ENCODE measurements around the gene MDM4.
"Not testable (repeated sequence)": the region's sequence is repeated elsewhere in the genome, so short reads cannot be mapped to it uniquely, and the experiment has no call there.

MDM4 gene

DNA sequence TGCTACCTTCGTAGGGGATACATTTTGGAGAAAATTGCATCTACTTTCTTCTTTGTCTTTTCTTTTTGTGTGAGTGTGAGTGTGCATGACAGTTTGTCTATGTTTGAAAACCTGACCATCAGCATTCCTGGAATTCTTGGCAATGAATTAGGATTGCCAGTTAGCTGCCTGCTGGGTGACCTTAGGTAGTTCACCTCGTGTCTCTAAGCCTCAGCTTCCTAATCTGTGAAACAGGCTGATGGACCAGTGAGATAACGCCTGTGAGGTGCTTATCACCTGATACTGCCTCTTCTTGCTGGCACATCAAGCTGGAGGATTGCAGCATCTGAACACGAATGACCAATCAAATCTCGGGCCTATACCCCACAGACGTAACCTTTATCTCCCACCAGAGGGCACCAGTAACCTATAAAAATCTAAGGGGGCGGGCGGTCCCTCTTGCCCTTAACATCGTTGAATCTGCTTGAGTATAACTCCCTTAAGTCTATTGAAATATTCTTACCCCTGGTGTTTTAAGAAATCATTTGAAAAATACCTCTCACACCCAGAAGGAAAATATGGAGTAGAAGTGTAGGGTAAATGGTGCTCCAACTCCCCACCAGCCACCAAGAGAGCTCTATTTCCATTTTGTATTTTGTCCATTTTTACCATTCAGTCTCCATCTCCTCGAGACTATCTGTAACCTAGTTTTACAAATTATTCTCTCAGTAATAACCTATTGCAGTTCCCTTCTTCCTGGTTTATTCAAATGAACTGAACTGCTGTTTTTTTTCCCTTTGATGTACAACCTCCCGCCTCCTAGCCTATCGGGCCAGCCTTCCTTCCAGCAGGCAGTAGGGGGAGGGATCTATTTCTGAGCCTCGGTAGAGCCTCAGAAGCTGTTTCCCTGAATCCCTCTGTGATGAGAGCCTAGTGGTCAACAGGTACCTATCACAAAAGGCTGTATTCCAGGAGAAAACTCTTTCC is 49.7 kb downstream of the MDM4 start:
- peak; percentile 80 for DNase-seq (ENCODE audit: extremely low spot score)
- CTCF ChIA-PET: interaction anchor here (0.6 to 7.5 kb wide), 45 partner anchors 9 to 519 kb away, joined by 3 to 141 read pairs (median 4); no protein-coding TSS in a partner anchor
- TF ChIP-seq, protein P1, sequence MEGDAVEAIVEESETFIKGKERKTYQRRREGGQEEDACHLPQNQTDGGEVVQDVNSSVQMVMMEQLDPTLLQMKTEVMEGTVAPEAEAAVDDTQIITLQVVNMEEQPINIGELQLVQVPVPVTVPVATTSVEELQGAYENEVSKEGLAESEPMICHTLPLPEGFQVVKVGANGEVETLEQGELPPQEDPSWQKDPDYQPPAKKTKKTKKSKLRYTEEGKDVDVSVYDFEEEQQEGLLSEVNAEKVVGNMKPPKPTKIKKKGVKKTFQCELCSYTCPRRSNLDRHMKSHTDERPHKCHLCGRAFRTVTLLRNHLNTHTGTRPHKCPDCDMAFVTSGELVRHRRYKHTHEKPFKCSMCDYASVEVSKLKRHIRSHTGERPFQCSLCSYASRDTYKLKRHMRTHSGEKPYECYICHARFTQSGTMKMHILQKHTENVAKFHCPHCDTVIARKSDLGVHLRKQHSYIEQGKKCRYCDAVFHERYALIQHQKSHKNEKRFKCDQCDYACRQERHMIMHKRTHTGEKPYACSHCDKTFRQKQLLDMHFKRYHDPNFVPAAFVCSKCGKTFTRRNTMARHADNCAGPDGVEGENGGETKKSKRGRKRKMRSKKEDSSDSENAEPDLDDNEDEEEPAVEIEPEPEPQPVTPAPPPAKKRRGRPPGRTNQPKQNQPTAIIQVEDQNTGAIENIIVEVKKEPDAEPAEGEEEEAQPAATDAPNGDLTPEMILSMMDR (IDR thresholded peaks at IDR 0.05; ENCODE audit: control extremely low read depth, extremely low read depth, low read depth, missing control alignments): peak; percentile 61
- POLR2A ChIA-PET: no interaction called here

DNA sequence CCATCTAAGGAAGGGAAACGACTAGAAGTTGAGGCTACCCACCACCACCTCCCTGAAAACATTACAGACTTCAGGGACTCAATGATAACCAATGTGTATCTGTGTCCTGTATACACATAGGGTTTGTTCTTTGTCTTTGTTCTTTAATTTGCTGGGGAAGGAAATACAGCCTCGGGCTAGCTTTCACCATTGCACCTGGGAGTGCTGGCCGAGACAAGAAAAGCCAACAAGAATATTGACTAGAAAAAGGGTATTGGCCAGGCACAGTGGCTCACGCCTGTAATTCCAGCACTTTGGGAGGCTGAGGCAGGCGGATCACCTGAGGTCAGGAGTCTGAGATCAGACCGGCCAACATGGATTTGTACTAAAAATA is 50.4 kb downstream of the MDM4 start:
- POLR2A ChIA-PET: no interaction called here
- TF ChIP-seq, protein P1 (IDR thresholded peaks at IDR 0.05; ENCODE audit: control extremely low read depth, extremely low read depth, low read depth, missing control alignments): no peak
- CTCF ChIA-PET: interaction anchor here (0.6 to 7.5 kb wide), 29 partner anchors 8 to 519 kb away, joined by 3 to 141 read pairs (median 4); no protein-coding TSS in a partner anchor
- DNase-seq (ENCODE audit: extremely low spot score): no peak

DNA sequence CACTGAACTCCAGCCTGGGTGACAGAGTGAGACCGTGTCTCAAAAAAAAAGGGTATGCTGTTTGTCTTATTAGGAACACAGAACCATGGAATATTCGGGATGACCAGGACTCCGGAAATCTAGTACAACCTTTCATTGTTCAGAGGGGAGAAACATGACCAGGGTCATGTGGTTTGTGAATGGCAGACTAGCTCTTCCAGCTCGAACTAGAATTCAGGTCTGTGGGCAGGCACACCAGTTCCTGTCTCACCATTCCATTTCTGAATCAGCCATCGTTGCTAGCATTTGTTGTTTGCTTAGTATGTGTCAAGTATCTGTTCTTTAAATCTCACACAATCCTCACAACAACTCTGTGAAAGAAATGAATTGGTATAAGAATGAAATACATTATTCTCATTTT is 50.9 kb downstream of the MDM4 start:
- ChIA-PET CTCF (interaction anchor here (1.3 to 7.5 kb wide), 8 partner anchors 8 to 238 kb away, joined by 3 to 141 read pairs (median 14); no protein-coding TSS in a partner anchor), POLR2A (no interaction called here)
- TF ChIP-seq, protein P1 (IDR thresholded peaks at IDR 0.05; ENCODE audit: control extremely low read depth, extremely low read depth, low read depth, missing control alignments): no peak
- DNase-seq (ENCODE audit: extremely low spot score): no peak

DNA sequence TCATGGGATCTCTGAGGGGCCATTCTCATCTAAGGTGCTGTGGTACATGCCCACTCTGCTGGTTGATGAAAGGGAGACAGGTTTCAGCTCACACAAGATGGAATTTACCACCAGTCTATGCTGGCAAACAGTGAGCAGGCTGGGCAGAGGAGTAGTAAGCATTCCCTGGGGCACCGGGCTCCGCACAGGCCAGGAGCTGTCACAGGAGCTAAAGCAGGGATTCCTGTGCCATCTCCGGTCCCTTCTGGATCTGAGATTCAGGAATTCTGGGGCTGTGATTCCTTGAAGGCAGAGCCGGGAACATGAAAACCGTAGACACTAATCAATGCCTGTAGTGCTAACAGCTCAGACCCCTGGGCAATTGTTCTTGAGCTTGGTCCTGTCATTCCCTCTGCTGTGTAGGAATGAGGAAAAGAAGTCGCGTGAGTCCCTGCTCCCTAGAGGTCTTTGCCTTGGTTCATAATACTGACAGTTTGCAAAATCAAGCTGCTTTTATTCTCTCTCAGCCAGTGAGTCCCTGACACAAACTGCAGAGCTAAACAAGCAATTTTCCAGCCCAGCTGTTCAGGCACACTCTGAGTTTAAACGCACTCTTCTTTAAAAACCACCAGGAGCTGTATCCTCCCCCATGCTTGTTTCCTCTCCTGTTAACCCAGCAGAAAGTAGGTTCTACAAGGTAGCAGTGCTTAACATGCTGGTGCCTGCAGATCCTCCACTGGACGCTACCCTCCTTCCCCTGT is 52.5 kb downstream of the MDM4 start:
- DNase-seq (ENCODE audit: extremely low spot score): no peak
- CTCF ChIA-PET: interaction anchor here (1.4 to 7.5 kb wide), 5 partner anchors 10 to 236 kb away, joined by 3 to 141 read pairs (median 9); no protein-coding TSS in a partner anchor
- POLR2A ChIA-PET: interaction anchor here (0.5 kb wide), 1 partner anchor 14 kb away, joined by 3 read pairs; no protein-coding TSS in a partner anchor
- TF ChIP-seq, protein P1 (IDR thresholded peaks at IDR 0.05; ENCODE audit: control extremely low read depth, extremely low read depth, low read depth, missing control alignments): no peak

DNA sequence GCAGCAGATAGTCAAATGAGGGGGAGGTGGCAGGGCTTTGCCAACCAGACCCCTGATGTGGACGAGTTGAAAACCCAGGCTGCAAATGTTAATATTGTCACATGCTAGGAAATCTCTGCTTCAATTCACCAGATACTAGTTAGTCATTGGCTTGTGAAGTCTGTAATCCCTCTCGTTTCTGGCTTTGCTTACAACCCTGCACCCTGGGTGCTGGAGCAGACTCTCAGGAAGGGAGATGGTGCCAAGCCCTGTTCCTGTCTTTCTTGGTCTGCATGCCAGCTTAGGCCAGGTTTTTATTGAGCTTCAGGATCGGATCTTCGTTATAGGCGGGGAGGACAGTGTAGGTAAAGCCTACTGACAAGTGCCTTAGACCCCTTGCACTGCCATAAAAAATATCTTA is 53.3 kb downstream of the MDM4 start:
- CTCF ChIA-PET: interaction anchor here (0.6 to 7.5 kb wide), 5 partner anchors 10 to 236 kb away, joined by 3 to 141 read pairs (median 9); no protein-coding TSS in a partner anchor
- TF ChIP-seq, protein P1 (IDR thresholded peaks at IDR 0.05; ENCODE audit: control extremely low read depth, extremely low read depth, low read depth, missing control alignments): no peak
- POLR2A ChIA-PET: no interaction called here
- no peak for DNase-seq (ENCODE audit: extremely low spot score)

DNA sequence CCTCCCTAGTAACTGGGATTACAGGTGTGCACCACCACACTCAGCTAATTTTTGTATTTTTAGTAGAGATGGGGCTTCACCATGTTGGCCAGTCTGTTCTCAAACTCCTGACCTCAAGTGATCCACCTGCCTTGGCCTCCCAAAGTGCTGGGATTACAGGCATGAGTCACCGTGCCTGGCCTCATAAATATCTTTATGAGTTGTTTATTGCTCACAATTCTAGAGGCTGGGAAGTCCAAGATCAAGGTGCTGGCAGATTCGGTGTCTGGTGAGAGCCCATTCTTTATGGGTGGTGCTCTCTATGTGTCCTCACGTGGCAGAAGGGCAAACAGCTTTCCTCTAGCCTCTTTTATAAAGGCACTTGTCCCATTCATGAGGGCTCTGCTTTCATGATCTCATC is 53.8 kb downstream of the MDM4 start:
- POLR2A ChIA-PET; DNase-seq (ENCODE audit: extremely low spot score): not testable (repeated sequence)
- CTCF ChIA-PET: interaction anchor here (0.6 to 7.5 kb wide), 2 partner anchors 138 to 235 kb away, joined by 3 to 141 read pairs; no protein-coding TSS in a partner anchor
